Mucosa of descending colon (tissue), 3 donors: ENCODE measurements around the gene PHF21B. TPM values are rescaled to one million over a fixed set of nuclear protein-coding genes. Genes with fewer than 3 reads are reported as not detected.

Experiments used
- ATAC-seq: fragments of 200-7000 bp; cut with Tn5 transposase; one replicate; pipeline ENCODE4 v1.9.1; 2020; ENCODE audit warnings: mild to moderate bottlenecking, moderate library complexity
- DNase-seq, 3 donors: peaks; one replicate each; pipeline ENCODE4 v3.0.0-alpha.2; 2020
- H3K36me3 ChIP-seq: fragments of 200-600 bp; one replicate; pipeline ENCODE4 v1.8.0; 2021; ENCODE audit warnings: low read depth, mild to moderate bottlenecking
- H3K4me1 ChIP-seq: fragments of 200-600 bp; one replicate; pipeline ENCODE4 v1.8.0; 2021; ENCODE audit warnings: low read depth, mild to moderate bottlenecking
- H3K4me3 ChIP-seq: fragments of 200-600 bp; one replicate; pipeline ENCODE4 v1.8.0; 2021; ENCODE audit warnings: mild to moderate bottlenecking
- H3K9me3 ChIP-seq: fragments of 200-600 bp; one replicate; pipeline ENCODE4 v1.8.0; 2021; ENCODE audit warnings: mild to moderate bottlenecking
- intact Hi-C, 2 donors: fragments of 100-400 bp; cut with DNase I in 1 of 2; cut with micrococcal nuclease in 1 of 2; formaldehyde crosslinking; loops; one replicate each; pipeline versions ENCODE4 v1.11.0 to v1.11.1; 2022; cut with DNase I, micrococcal nuclease
- total RNA-seq, 3 donors: library from RNA; stranded (reverse); fragmentation: NEBNext Ultra II Directional in 2 of 3; extraction: Animal tissue kit (Norgen Biotek cat#: 25700) in 2 of 3; gene quantifications; one replicate each; pipeline versions ENCODE4 v1.2.1 to v1.2.4, GENCODE V29; 2021 to 2023
- TF ChIP-seq, protein P1 (sequence below): fragments of 200-600 bp; IDR thresholded peaks from one replicate; pipeline ENCODE4 v1.8.0; 2022; ENCODE audit warnings: antibody characterized with exemption, mild to moderate bottlenecking
- donor health status: DM: no; HTN: no; CAD: no; lungs with moderate emphysema.
- donor health status: DM: no; HTN: no; CAD: no.
- donor health status: DM: no; HTN: yes; CAD: no.

Gene PHF21B
- total RNA-seq, 3 donors from 2014 or later = 0.41 TPM; not detected in 2

DNA sequence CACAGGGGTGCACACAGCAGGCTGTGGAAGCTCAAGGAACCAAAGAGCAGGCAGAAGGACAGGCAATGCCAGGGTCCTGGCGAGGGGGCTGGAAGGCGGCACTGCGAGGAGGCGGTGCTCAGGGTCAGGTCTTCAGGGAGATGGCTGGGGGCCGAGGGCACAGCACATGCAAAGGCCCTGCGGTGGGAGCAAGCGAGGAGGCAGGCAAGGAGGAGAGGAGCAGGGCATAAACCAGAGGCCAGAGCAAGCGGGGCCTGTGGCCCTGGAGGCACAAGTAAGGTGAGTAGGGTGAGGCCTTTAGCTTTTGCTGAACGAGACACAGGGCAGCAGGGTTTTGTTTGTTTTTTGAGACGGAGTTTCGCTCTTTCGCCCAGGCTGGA is 130.5 kb downstream of the PHF21B start:
- Histone ChIP-seq H3K9me3 (no peaks in the 10 kb centered on the region), H3K36me3 (no peaks in the 10 kb centered on the region), H3K4me3 (no peak overlapping the region), H3K4me1 (no peaks in the 10 kb centered on the region)
- intact Hi-C loops = no loop called here
- ATAC-seq (no peak), DNase-seq (no peak)
- TF ChIP-seq, protein P1, sequence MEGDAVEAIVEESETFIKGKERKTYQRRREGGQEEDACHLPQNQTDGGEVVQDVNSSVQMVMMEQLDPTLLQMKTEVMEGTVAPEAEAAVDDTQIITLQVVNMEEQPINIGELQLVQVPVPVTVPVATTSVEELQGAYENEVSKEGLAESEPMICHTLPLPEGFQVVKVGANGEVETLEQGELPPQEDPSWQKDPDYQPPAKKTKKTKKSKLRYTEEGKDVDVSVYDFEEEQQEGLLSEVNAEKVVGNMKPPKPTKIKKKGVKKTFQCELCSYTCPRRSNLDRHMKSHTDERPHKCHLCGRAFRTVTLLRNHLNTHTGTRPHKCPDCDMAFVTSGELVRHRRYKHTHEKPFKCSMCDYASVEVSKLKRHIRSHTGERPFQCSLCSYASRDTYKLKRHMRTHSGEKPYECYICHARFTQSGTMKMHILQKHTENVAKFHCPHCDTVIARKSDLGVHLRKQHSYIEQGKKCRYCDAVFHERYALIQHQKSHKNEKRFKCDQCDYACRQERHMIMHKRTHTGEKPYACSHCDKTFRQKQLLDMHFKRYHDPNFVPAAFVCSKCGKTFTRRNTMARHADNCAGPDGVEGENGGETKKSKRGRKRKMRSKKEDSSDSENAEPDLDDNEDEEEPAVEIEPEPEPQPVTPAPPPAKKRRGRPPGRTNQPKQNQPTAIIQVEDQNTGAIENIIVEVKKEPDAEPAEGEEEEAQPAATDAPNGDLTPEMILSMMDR = no peak

GRCh38 chr22:44878483-44879300 is 131.1 kb downstream of the PHF21B start:
- no peaks in the 10 kb centered on the region for H3K9me3 ChIP-seq
- intact Hi-C loops = no loop called here
- no peak for ATAC-seq
- DNase-seq = no peak
- H3K4me1 ChIP-seq = no peaks in the 10 kb centered on the region
- no peaks in the 10 kb centered on the region for H3K36me3 ChIP-seq
- TF ChIP-seq, protein P1 = no peak
- H3K4me3 ChIP-seq = no peak overlapping the region

DNA sequence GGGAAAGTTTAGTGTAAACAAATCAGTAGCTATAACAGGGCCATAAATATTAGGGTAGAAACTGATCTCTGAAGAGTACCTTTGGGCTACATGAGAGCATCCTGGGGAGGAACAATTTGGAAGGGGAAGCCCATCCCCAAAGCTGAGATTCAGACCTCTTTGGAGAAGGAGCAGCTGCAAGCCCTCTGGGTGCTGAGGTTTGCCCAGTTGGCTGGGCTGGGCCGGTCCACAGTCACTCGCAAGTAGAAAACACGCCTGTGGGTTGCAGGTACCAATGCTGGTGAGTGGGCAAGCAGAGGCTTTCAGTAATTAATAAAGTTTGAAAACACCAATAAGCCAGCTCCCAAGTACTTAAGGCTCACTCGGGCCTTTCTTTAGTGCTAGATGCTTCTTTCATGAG is 132.9 kb downstream of the PHF21B start:
- intact Hi-C loops = no loop called here
- H3K36me3 ChIP-seq = no peaks in the 10 kb centered on the region
- no peak for ATAC-seq
- no peak for DNase-seq
- TF ChIP-seq, protein P1 = no peak
- peaks cover under 1% of the 10 kb centered on the region for H3K9me3 ChIP-seq
- no peaks in the 10 kb centered on the region for H3K4me1 ChIP-seq
- no peak overlapping the region for H3K4me3 ChIP-seq

DNA sequence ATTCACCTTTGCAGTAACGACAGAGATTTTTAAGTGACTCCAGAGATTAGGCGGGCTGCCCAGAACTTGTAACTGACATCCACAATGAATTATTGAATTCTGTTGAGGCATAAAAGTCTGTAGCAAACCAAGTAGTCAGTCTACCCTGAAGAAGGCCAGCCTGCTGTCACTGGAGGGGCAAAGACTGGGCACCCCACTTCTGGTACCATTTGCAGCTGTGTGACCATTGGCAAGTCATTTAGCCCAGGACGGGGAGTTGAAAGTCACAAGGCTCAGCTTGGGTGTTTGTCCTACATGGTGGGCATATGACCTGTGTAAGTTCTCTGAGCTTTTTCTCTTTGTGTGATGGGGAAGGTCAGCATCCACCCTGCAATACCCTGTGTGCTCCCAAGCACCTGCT is 138.0 kb downstream of the PHF21B start:
- DNase-seq = peak in 1 of 3 donors; percentile 2
- no peaks in the 10 kb centered on the region for H3K36me3 ChIP-seq
- TF ChIP-seq, protein P1 = no peak
- intact Hi-C loops = no loop called here
- no peaks in the 10 kb centered on the region for H3K4me1 ChIP-seq
- H3K9me3 ChIP-seq = peaks cover 5% of the 10 kb centered on the region
- ATAC-seq = no peak
- H3K4me3 ChIP-seq = no peak overlapping the region

- Histone ChIP-seq H3K9me3 (peaks cover 5% of the 10 kb centered on the region), H3K4me1 (no peaks in the 10 kb centered on the region), H3K4me3 (no peak overlapping the region), H3K36me3 (no peaks in the 10 kb centered on the region)
- intact Hi-C loops = no loop called here
- TF ChIP-seq, protein P1 = no peak
- ATAC-seq (no peak), DNase-seq (peak in 1 of 3 donors; percentile 25)
These were observed 139.8 kb downstream of the PHF21B start for GRCh38 chr22:44870021-44870420.
